GM19452 (cell line): ENCODE results near the gene MSI2.

Experiments
- ATAC-seq: cut with Tn5 transposase; IDR thresholded peaks from one replicate; pipeline ENCODE4 v1.9.1; 2021; ENCODE audit not compliant: unreplicated experiment

The MSI2 gene

GRCh38 chr17:57548421-57549410, 292.4 kb downstream of the MSI2 start:
- no peak for ATAC-seq

GRCh38 chr17:57549468-57549867, 293.1 kb downstream of the MSI2 start:
- ATAC-seq = no peak

DNA sequence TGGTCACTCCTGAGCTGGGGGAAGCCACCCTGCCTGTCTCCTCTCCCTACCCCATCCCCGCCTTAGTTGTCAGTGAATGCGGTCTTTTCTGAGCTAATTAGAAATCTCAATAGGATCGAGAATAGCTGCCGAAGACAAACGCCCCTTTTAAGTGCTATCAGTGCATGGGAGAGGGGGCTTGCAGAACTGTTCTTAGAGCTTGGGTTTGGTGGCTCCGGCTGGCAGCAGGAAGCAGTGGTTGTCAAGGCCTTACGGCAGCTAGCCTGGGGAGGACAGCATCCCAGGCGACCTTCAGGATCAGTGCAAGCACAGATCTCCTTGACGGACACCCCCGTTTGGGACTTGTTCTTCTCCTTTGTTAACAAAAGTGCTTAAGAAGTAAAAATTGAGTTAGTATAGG, 293.7 kb downstream of the MSI2 start:
- ATAC-seq = no peak

GRCh38 chr17:57550668-57551315, 294.5 kb downstream of the MSI2 start:
- no peak for ATAC-seq

DNA sequence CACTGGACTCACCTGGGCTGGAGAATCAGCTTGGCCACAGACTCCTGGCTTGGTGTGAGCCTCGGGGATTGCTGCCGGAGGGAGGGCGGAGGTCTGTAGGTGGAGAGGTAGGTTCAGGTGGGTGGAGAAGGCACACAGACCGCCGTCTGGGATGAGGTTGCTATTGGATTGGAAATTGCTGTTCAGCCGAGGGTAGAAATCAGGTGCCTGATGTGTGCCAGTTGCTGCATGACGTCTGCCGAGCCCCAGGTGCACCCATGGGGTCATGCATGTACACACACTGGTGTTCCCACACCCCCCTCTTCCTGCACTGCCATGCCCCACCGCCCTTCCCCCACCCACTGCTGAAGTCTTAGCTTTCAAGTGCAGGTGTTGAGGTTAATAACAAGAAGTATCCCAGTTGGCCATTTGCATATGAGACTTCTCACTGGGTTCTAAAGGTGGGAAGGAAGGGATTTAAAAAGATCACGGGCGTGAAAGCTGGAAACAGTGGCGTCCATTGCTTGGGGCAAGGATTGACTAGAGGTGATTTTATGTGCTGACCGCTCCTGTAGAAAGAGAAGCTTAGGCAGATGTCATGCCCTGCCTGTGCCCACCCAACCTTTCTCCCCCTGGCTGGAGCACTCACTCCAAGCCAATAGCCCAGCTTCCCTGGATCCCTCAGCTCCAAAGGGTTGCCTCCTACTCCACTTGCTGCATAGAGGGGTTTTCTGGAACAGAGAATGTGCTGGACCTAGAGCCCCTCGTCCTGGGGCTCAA, 295.2 kb downstream of the MSI2 start:
- no peak for ATAC-seq

DNA sequence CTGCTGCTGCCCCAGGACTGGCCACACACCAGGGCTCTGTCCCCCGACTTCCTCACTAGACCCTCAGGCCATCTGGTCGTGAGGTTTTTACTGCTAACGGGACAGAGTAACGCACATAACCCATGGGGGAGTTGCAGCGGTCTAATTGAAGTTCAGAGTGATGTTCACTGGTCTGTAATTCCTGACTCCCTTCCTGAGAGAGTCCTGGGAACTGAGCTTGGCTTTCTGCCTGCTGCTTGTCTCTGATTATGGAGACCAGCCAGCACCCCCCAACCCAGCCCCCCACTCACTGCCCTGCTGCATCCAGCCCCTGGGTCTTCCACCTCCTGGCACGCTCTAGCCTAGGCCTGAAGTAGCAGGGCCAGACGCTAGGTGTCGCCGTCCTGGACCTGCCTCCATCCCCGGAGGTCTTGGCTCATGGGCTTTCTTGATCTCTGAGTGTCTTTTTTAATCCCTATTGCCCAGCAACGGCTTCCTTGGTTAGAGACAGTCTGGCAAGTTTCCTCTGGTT, 295.8 kb downstream of the MSI2 start:
- peak; percentile 49 for ATAC-seq

- no peak for ATAC-seq
Observed at GRCh38 chr17:57553526-57553925, 297.2 kb downstream of the MSI2 start.

- ATAC-seq = no peak
Observed at GRCh38 chr17:57553991-57554825, 297.9 kb downstream of the MSI2 start.

DNA sequence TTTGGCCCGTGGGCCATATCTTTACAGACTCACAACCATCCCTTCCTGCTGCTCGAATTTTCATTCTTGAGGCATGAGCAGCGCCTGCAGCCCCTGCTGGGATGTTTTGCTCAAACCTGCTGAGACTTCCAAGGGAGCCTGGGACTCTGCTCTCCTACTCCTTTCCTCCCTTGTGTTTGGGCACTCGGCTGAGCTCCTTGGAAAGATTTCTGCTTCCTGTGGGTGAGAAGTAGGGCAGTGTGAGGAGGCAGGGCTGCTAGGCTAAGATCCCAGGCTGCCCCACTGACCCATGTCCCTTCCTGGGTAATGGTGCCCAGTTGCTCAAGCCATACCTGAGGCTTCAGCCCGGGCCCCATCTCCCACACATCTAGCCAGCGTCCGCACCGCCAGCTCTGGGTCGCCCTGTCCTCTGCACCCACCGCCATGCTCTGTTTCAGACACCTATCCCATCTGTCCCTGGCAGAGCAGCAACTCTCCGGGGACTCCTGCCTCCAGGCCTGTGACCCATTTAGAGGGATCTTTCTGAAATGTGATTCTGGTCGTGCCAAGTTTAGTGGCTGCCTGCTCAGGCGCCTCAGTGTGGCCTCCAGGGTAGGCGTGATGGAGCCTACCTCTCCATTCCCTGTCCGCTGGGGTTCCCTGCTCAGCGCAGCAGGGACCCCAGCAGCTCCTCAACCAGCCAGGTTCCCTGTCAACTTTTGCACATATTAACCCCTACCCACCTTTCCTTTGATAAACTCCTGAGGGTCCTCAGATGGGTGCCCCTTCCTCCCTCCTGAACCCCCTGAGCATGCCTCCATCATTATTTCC, 298.7 kb downstream of the MSI2 start:
- ATAC-seq = no peak

DNA sequence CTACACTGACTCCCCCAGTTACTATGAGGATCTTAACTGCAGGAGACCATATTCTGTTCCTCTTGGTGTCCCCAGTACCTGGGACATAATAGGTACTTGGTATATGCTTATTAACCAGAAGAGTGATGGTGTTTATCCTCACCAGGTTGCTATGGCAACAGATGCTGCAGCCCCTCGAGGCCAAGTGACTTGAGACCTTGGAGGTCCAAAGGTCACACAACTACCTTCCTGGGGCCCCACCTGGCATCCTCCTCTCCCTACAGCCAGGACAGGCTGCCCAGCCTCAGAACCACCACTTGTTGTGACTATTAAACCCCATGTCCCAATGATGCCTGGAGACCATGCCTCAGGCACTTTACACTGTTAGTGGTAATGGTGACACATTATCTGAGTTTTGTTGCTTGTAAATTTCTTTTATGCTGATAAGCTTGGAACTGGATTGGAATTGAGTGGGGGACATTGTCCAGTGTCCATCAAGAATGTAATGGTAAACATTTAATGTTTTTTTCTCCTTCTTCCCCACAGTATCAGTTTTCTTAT, 299.4 kb downstream of the MSI2 start:
- no peak for ATAC-seq

DNA sequence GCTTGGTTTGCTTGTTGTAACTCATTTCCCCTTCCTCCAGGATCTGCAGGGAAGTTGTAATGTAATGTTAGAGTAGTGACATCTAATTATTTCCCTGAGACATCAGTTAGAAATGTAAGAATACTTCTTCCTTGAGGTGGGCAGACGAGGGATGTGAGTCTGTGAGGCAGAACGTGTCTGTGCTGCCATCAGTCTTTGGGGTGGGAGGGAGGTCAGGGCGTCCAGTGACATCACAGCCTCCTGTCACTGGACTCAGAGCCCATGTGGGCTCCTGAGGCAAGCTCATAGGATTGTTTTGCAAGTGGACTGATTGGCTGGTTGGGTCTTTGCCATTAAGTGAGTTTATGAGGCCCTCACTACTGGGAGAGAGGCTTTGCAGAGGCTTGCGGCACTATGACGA, 300.0 kb downstream of the MSI2 start:
- ATAC-seq = no peak

DNA sequence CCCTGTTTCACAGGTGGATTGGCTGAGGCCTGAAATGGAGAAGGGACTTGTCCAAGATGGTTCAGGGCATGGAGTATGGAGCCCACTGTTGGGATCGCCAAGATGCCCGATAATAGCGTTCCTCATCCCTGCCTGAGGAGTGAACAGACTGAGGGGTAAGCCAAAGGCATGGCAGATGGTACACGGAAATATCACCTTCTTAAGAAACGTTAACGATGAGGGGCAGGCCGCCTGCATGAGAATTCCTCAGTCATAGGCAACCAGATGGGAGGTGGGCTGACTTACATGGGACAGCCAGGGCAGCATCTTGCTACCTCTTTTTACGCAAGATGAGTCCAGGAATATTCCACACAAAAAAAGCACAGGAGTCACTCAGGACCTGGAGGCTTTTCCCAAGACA, 300.7 kb downstream of the MSI2 start:
- ATAC-seq = no peak

DNA sequence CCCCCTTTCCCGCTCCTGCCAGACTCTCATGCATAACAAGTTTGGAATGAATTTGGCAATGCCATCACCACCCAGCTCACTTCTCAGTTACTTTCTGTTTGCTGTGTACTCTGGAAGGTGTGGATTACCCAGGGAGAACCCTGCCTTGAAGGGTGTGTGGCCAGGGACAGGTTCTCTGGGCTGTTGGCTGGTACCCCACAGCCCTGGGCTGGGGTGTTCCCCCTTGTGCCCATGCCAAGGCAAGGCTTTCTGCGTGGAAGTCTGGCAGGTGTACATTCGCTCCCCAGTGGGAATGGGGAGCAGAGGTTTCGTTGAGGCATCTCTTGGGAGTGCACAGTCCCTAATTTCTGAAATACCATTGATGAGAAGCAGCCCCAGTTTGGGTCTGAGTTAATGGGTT, 301.1 kb downstream of the MSI2 start:
- no peak for ATAC-seq

DNA sequence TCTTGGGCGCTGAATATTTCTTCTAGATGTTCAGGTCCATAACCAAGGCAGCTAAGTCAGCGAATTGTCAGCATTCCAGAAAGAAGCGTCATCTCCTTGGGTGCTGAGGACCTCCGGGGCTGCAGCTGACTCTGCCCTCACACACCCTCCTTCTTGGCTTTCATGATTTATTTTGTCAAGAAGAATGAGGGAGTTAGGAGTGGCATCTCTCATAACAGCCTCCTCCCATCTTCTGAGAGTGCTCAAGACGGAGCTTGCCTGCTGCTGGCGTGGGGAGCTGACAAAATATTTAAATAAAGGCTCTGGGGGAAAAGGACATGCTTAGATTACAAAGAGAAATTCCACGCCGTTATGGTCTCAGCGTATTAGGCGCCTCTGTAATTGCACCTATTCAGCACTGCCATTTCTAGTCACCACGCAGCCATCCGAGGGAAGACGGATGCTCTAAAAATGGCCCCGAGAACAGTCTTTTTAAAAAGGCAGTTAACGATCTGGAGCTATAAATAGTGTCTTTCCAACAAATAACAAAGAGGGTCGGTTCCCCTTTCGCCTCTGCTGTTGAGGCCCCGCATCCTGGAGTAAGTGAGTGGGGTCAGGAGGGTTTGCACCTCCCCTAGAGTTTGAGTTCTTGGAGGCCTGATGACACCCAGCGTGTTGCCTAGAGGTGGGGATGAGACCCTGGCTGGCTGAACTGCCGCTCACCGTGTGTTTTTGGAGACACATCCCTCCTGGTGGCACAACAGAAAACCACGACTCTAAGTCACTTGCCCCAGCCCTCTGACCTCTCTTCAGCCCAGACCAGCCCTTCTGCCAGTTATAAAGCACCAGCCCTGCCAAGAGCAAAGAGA, 301.7 kb downstream of the MSI2 start:
- ATAC-seq = no peak

DNA sequence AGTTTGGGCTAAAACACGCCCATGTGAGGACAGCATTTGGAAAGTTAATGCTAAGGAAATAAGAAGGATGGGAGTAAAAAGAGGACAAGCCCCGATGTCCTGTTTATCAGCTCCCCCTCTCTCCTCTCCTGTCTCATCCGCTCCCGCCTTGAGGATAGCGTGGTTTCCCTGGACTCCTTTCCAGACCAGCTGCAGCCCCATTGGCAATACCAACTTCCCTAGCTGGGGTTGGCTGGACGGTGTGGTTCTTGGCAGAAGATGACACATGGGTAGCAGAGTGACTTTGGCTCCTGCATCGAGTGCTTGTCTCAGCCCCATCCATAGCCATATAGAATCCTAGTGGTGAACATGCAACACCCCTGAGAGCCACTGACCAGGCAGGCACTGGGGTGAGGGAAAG, 302.9 kb downstream of the MSI2 start:
- ATAC-seq = no peak

GRCh38 chr17:57559634-57560318, 303.5 kb downstream of the MSI2 start:
- no peak for ATAC-seq

GRCh38 chr17:57560319-57560705, 304.0 kb downstream of the MSI2 start:
- no peak for ATAC-seq
